Neuronal stem cell (in vitro differentiated cells): ENCODE measurements around the gene GALM.

Source experiments
- DNase-seq: peaks from one replicate; pipeline ENCODE4 v3.0.0-alpha.2; 2013; ENCODE audit warnings: low spot score
- H2AFZ ChIP-seq: one replicate; pipeline ENCODE4 v1.6.1; 2013; ENCODE audit warnings: mild to moderate bottlenecking, low read length, inconsistent platforms
- H2AK5ac ChIP-seq: 2 replicates; pipeline ENCODE4 v1.6.1; 2013; ENCODE audit warnings: low read depth, mild to moderate bottlenecking, inconsistent platforms, low read length, moderate library complexity, mixed read lengths
- H2BK120ac ChIP-seq: 2 replicates; pipeline ENCODE4 v1.6.1; 2013; ENCODE audit warnings: low read depth, mild to moderate bottlenecking, inconsistent platforms, low read length, moderate library complexity, mixed read lengths
- H2BK12ac ChIP-seq: one replicate; pipeline ENCODE4 v1.6.1; 2013; ENCODE audit warnings: low read length, inconsistent platforms
- H2BK15ac ChIP-seq: 2 replicates; pipeline ENCODE4 v1.6.1; 2013; ENCODE audit warnings: mild to moderate bottlenecking, low read length, inconsistent platforms, mixed read lengths
- H2BK5ac ChIP-seq: one replicate; pipeline ENCODE4 v1.6.1; 2013; ENCODE audit warnings: inconsistent platforms, mild to moderate bottlenecking, low read length, moderate library complexity
- H3K14ac ChIP-seq: one replicate; pipeline ENCODE4 v1.6.1; 2013; ENCODE audit warnings: low read length, inconsistent platforms
- H3K18ac ChIP-seq: 2 replicates; pipeline ENCODE4 v1.6.1; 2013; ENCODE audit warnings: low read length, inconsistent platforms
- H3K23ac ChIP-seq: 2 replicates; pipeline ENCODE4 v1.6.1; 2013; ENCODE audit warnings: low read depth, mild to moderate bottlenecking, mixed read lengths, low read length, inconsistent platforms; ENCODE audit not compliant: poor library complexity
- H3K27ac ChIP-seq: replicated peaks from 3 replicates; pipeline ENCODE4 v1.5.1; 2013; ENCODE audit warnings: low read length, inconsistent platforms
- H3K27me3 ChIP-seq, 3 experiments: 2 replicates each; pipeline ENCODE4 v1.6.1; 2013; ENCODE audit warnings: low read length in 3 of 3, mild to moderate bottlenecking in 2 of 3, inconsistent platforms in 1 of 3, low read depth in 1 of 3, mixed read lengths in 1 of 3, moderate library complexity in 1 of 3; ENCODE audit not compliant: control insufficient read depth in 3 of 3, insufficient read depth in 3 of 3
- H3K36me3 ChIP-seq, 2 donors: replicated peaks in 1 of 2; 2 replicates each; pipeline ENCODE4 v1.6.1; 2013; ENCODE audit warnings: low read length in 2 of 2; ENCODE audit not compliant: control insufficient read depth in 2 of 2, insufficient read depth in 2 of 2
- H3K4ac ChIP-seq: 2 replicates; pipeline ENCODE4 v1.6.1; 2013; ENCODE audit warnings: inconsistent platforms, mild to moderate bottlenecking, low read length, moderate library complexity
- H3K4me1 ChIP-seq, 2 donors: 1 replicate in 1 of 2; 2 replicates in 1 of 2; pipeline ENCODE4 v1.6.1; 2013; ENCODE audit warnings: low read length in 2 of 2, low read depth in 1 of 2; ENCODE audit not compliant: control insufficient read depth in 2 of 2, insufficient read depth in 1 of 2
- H3K4me2 ChIP-seq: one replicate; pipeline ENCODE4 v1.6.1; 2013; ENCODE audit warnings: mild to moderate bottlenecking, low read length, inconsistent platforms; ENCODE audit not compliant: insufficient read depth, poor library complexity, severe bottlenecking
- H3K4me3 ChIP-seq, 2 donors: 2 replicates each; pipeline ENCODE4 v1.5.1; 2013; ENCODE audit warnings: low read length in 2 of 2, mild to moderate bottlenecking in 2 of 2, inconsistent platforms in 1 of 2, moderate library complexity in 1 of 2
- H3K79me1 ChIP-seq: one replicate; pipeline ENCODE4 v1.6.1; 2013; ENCODE audit warnings: low read depth, mild to moderate bottlenecking, inconsistent platforms, low read length, moderate library complexity
- H3K9ac ChIP-seq: one replicate; pipeline ENCODE4 v1.6.1; 2013; ENCODE audit warnings: mild to moderate bottlenecking, low read depth, low read length, inconsistent platforms; ENCODE audit not compliant: poor library complexity
- H3K9me3 ChIP-seq, 2 donors: replicated peaks in 1 of 2; 2 replicates each; pipeline versions ENCODE3 to v1.6.1; 2013; ENCODE audit warnings: low read length in 2 of 2, mild to moderate bottlenecking in 2 of 2, inconsistent platforms in 1 of 2, low read depth in 1 of 2, mixed read lengths in 1 of 2, moderate library complexity in 1 of 2; ENCODE audit not compliant: control insufficient read depth in 2 of 2, insufficient read depth in 1 of 2
- H4K8ac ChIP-seq: one replicate; pipeline ENCODE4 v1.6.1; 2013; ENCODE audit warnings: low read depth, mild to moderate bottlenecking, inconsistent platforms, low read length, moderate library complexity
- H4K91ac ChIP-seq: one replicate; pipeline ENCODE4 v1.6.1; 2013; ENCODE audit warnings: low read length, low read depth, mild to moderate bottlenecking, inconsistent platforms; ENCODE audit not compliant: poor library complexity
- WGBS, 2 donors: extraction: QIAGEN DNeasy Blood & Tissue Kit; methylation state at CpG; one replicate each; pipeline ENCODE4 v1.1.7; 2013; ENCODE audit warnings: missing lambda C conversion rate in 2 of 2, mixed read lengths in 1 of 2; ENCODE audit not compliant: insufficient read length in 2 of 2, insufficient replicate concordance in 1 of 2; ENCODE audit errors: extremely low coverage in 2 of 2; 5-methylcytosine and 5-hydroxymethylcytosine counted together

The GALM gene

GRCh38 chr2:38722271-38723061, 56.6 kb downstream of the GALM start:
- Histone ChIP-seq H3K23ac (no peak overlapping the region), H3K4me1 (no peaks in the 10 kb centered on the region), H3K27me3 (no peaks in the 10 kb centered on the region), H3K9me3 (no peaks in the 10 kb centered on the region), H3K4me3 (no peak overlapping the region), H3K4ac (no peak overlapping the region), H3K9ac (no peak overlapping the region), H2AK5ac (no peak overlapping the region), H2BK5ac (no peak overlapping the region), H3K27ac (no peak overlapping the region), H2AFZ (no peak overlapping the region), H3K18ac (no peak overlapping the region), H3K4me2 (no peak overlapping the region), H2BK12ac (no peak overlapping the region), H4K91ac (no peak overlapping the region), H3K36me3 (peaks cover 0 to 2% of the 10 kb centered on the region in 2 donors), H3K79me1 (no peaks in the 10 kb centered on the region), H3K14ac (no peak overlapping the region), H2BK120ac (no peak overlapping the region), H2BK15ac (no peak overlapping the region), H4K8ac (no peak overlapping the region)
- WGBS, 2 donors = no CpG with 5 or more reads among the region's 9 CpGs
- no peak for DNase-seq

DNA sequence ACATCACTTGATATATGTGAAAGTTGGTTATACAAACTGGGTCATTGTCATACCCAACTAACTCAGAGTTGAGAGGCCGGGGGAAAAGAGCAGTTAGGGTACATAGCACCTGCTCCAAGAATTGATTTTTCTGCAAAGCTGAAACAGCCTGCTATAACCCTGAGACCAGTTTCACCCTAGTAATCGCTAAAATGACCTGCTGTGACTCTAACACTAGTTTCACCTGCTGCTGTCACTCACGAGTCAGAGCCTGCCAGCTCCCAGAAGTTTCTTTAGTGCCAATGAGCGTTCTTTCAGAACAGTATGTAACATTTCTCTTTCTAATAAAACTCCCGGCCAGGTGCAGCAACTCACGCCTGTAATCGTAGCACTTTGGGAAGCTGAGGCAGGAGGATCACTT, 57.3 kb downstream of the GALM start:
- Histone ChIP-seq H3K9ac (no peak overlapping the region), H3K23ac (no peak overlapping the region), H4K91ac (no peak overlapping the region), H3K27me3 (no peaks in the 10 kb centered on the region), H3K18ac (no peak overlapping the region), H3K4me3 (no peak overlapping the region), H3K36me3 (peaks cover 0 to 2% of the 10 kb centered on the region in 2 donors), H3K4me2 (no peak overlapping the region), H4K8ac (no peak overlapping the region), H2AK5ac (no peak overlapping the region), H2BK120ac (no peak overlapping the region), H2BK5ac (no peak overlapping the region), H2AFZ (no peak overlapping the region), H3K9me3 (no peaks in the 10 kb centered on the region), H3K4ac (no peak overlapping the region), H3K4me1 (no peaks in the 10 kb centered on the region), H3K14ac (no peak overlapping the region), H2BK15ac (no peak overlapping the region), H3K27ac (no peak overlapping the region), H2BK12ac (no peak overlapping the region), H3K79me1 (no peaks in the 10 kb centered on the region)
- WGBS, 2 donors = no CpG with 5 or more reads among the region's 7 CpGs
- DNase-seq = no peak

DNA sequence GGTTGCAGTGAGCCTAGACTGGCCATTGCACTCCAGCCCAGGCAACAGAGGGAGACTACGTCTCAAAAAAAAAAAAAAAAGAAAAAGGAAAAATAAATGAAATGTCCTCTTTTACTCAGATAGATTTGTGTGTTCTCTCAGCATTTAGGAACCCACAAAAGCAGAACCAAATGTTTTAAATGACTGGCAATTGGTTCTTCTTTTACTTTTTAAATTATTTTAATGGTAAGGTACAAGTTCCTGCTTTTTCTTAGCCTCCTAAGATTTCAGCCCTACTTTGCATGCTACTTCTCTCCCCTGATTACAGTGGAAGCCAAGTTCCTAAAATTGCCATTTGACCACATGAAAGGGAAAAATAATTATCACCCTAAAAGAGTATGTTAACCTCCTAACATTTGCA, 61.7 kb downstream of the GALM start:
- Histone ChIP-seq H3K18ac (no peak overlapping the region), H3K9me3 (no peaks in the 10 kb centered on the region), H3K4me1 (no peaks in the 10 kb centered on the region), H3K27ac (no peak overlapping the region), H3K4me2 (no peak overlapping the region), H2BK120ac (no peak overlapping the region), H2BK5ac (no peak overlapping the region), H2BK15ac (no peak overlapping the region), H4K91ac (no peak overlapping the region), H3K23ac (no peak overlapping the region), H3K14ac (no peak overlapping the region), H3K27me3 (no peaks in the 10 kb centered on the region), H3K4ac (no peak overlapping the region), H4K8ac (no peak overlapping the region), H2AFZ (no peak overlapping the region), H3K4me3 (no peak overlapping the region), H3K79me1 (no peaks in the 10 kb centered on the region), H3K9ac (no peak overlapping the region), H2BK12ac (no peak overlapping the region), H3K36me3 (peaks cover 4 to 19% of the 10 kb centered on the region in 2 donors), H2AK5ac (no peak overlapping the region)
- DNase-seq = no peak
- WGBS, 2 donors = no CpG with 5 or more reads among the region's 1 CpG

GRCh38 chr2:38728694-38729093, 62.8 kb downstream of the GALM start:
- H2BK5ac ChIP-seq = no peak overlapping the region
- peaks cover 4 to 26% of the 10 kb centered on the region in 2 donors for H3K36me3 ChIP-seq
- H4K8ac ChIP-seq = no peak overlapping the region
- no peak overlapping the region for H2BK120ac ChIP-seq
- H3K18ac ChIP-seq = no peak overlapping the region
- no peak overlapping the region for H2BK15ac ChIP-seq
- H3K4me1 ChIP-seq = no peaks in the 10 kb centered on the region
- H2AK5ac ChIP-seq = no peak overlapping the region
- H3K14ac ChIP-seq = no peak overlapping the region
- no peak overlapping the region for H3K23ac ChIP-seq
- WGBS, 2 donors = no CpG with 5 or more reads among the region's 2 CpGs
- no peak overlapping the region for H3K9ac ChIP-seq
- H3K27me3 ChIP-seq = no peaks in the 10 kb centered on the region
- H3K79me1 ChIP-seq = no peaks in the 10 kb centered on the region
- H3K27ac ChIP-seq = no peak overlapping the region
- DNase-seq = no peak
- no peak overlapping the region for H4K91ac ChIP-seq
- no peaks in the 10 kb centered on the region for H3K9me3 ChIP-seq
- H3K4me2 ChIP-seq = no peak overlapping the region
- H2BK12ac ChIP-seq = no peak overlapping the region
- H3K4ac ChIP-seq = no peak overlapping the region
- no peak overlapping the region for H3K4me3 ChIP-seq
- H2AFZ ChIP-seq = no peak overlapping the region
